Left lung (tissue), 10 donors: ENCODE measurements around the gene CFAP100. TPM values are rescaled to one million over a fixed set of nuclear protein-coding genes. Genes with fewer than 3 reads are reported as not detected.

ENCODE experiments used
- ATAC-seq: fragments of 200-7000 bp; cut with Tn5 transposase; one replicate; pipeline ENCODE4 v1.9.1; 2020; ENCODE audit warnings: moderate library complexity
- DNase-seq, 4 donors: peaks; one replicate each; pipeline ENCODE4 v3.0.0-alpha.2; 2013 to 2020
- H3K27ac ChIP-seq, 2 donors: fragments of 200-600 bp; sonication (generic) in 1 of 2; one replicate each; pipeline versions ENCODE4 v1.5.0 to v1.8.0; 2020 to 2021
- H3K27me3 ChIP-seq, 2 donors: fragments of 200-600 bp; sonication (generic) in 1 of 2; one replicate each; pipeline versions ENCODE4 v1.5.0 to v1.8.0; 2020 to 2021
- H3K36me3 ChIP-seq, 2 donors: fragments of 200-600 bp; sonication (generic) in 1 of 2; one replicate each; pipeline versions ENCODE4 v1.5.0 to v1.8.0; 2020 to 2021
- H3K4me1 ChIP-seq, 2 donors: fragments of 200-600 bp; one replicate each; pipeline ENCODE4 v1.8.0; 2021
- H3K4me3 ChIP-seq, 2 donors: fragments of 200-600 bp; sonication (generic) in 1 of 2; one replicate each; pipeline versions ENCODE4 v1.5.0 to v1.8.0; 2020 to 2021; ENCODE audit warnings: mild to moderate bottlenecking in 1 of 2
- H3K9me3 ChIP-seq, 2 donors: fragments of 200-600 bp; sonication (generic) in 1 of 2; one replicate each; pipeline versions ENCODE4 v1.5.0 to v1.8.0; 2020 to 2021
- intact Hi-C, 2 donors: fragments of 100-400 bp; cut with DNase I; formaldehyde crosslinking; loops; one replicate each; pipeline versions ENCODE4 v1.11.2 to v1.14.2; 2022
- polyA plus RNA-seq, 6 donors: library from polyadenylated mRNA; unstranded; fragments of 120-200 nt; gene quantifications; one replicate each; pipeline ENCODE4 v1.2.1, GENCODE V29; 2013; ENCODE audit not compliant: insufficient read length in 6 of 6
- total RNA-seq, 2 donors: library from RNA; stranded (reverse); fragmentation: NEBNext Ultra II Directional; extraction: Animal tissue kit (Norgen Biotek cat#: 25700); gene quantifications; one replicate each; pipeline ENCODE4 v1.2.1, GENCODE V29; 2021
- TF ChIP-seq, protein P1 (sequence below), 2 donors: fragments of 200-600 bp; sonication (generic) in 1 of 2; IDR thresholded peaks; one replicate each; pipeline versions ENCODE4 v1.5.0 to v1.8.0; 2021; ENCODE audit warnings: antibody characterized with exemption in 2 of 2
- donor health status: DM: no; HTN: yes; CAD: no.
- donor health status: DM: no; HTN: no; CAD: no.

The CFAP100 gene
- total and polyA plus RNA-seq, 8 donors: 1.0 to 8.2 (median 6.1) TPM; not detected in 1

DNA sequence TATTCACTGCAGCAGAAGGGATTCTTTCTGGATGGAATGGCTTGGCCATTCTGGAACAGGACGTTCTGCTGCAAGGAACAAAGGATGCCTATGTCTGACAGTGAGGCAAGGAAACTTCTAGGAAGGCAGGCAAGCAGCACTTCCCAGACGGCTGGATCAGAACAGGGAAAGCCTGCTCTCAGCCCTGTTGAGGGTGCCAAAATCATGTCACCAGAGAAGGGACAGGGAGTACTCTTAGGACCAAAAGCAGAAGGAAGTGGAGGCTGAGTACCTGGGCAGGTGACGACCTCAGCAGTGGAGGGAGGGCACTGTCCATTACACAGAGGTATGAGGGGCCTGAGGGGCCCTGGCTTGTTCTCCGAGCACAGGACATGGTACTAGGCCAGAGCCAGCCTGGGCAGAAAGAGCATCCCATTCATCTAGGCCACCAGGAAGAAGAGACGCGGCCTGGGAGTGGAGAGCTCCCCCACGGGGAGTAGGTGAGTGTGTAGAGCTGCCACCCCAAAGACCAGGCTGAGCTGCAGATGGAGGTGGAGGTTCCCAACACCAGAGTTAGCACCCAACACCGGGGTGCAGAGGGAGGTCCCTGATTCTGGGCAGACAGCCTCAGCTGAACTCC is 47.1 kb upstream of the CFAP100 start:
- intact Hi-C loops: no loop called here
- no peak overlapping the region for H3K27ac ChIP-seq
- H3K4me1 ChIP-seq: peaks cover 0 to 12% of the 10 kb centered on the region in 2 donors
- DNase-seq: peak in 2 of 4 donors; percentile 26 to 30
- no peaks in the 10 kb centered on the region for H3K27me3 ChIP-seq
- TF ChIP-seq, protein P1, sequence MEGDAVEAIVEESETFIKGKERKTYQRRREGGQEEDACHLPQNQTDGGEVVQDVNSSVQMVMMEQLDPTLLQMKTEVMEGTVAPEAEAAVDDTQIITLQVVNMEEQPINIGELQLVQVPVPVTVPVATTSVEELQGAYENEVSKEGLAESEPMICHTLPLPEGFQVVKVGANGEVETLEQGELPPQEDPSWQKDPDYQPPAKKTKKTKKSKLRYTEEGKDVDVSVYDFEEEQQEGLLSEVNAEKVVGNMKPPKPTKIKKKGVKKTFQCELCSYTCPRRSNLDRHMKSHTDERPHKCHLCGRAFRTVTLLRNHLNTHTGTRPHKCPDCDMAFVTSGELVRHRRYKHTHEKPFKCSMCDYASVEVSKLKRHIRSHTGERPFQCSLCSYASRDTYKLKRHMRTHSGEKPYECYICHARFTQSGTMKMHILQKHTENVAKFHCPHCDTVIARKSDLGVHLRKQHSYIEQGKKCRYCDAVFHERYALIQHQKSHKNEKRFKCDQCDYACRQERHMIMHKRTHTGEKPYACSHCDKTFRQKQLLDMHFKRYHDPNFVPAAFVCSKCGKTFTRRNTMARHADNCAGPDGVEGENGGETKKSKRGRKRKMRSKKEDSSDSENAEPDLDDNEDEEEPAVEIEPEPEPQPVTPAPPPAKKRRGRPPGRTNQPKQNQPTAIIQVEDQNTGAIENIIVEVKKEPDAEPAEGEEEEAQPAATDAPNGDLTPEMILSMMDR (IDR thresholded peaks at IDR 0.05): no peak
- H3K36me3 ChIP-seq: peaks cover 0 to 22% of the 10 kb centered on the region in 2 donors
- no peaks in the 10 kb centered on the region for H3K9me3 ChIP-seq
- no peak overlapping the region for H3K4me3 ChIP-seq
- ATAC-seq: no peak

DNA sequence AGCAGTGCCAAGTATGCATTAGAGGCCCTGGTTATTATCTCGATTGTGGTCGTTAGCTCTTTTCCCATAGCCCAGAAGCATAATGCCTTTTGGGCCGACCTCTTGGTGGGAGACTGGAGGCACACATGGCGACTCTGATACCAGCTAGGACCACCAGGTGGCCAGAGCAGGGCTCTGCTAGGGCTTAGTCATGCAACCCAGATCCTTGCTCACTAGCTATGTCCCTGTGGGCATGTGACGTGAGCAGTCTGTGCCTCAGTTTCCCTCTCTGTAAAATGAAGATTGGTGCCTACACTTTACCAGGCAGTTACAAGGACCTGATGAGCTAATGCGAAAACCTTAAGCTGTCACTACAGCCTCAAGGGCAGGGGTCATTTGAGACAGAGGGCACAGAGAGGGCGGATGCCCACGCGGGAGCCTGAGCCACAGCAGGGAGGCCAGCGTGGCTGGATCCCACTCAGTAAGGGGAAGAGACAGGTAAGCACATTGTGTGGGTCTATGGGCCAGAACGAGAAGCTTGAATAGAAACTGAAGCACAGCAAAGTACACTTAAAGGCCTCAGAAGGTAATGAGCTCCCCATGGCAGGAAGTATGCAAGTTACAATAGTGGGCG is 46.3 kb upstream of the CFAP100 start:
- Histone ChIP-seq H3K4me1 (peaks cover 4 to 16% of the 10 kb centered on the region in 2 donors), H3K27ac (no peak overlapping the region), H3K4me3 (no peak overlapping the region), H3K36me3 (peaks cover 0 to 22% of the 10 kb centered on the region in 2 donors), H3K27me3 (no peaks in the 10 kb centered on the region), H3K9me3 (no peaks in the 10 kb centered on the region)
- TF ChIP-seq, protein P1 (IDR thresholded peaks at IDR 0.05): no peak
- ATAC-seq (no peak), DNase-seq (peak in 1 of 4 donors; percentile 16)
- intact Hi-C loops: no loop called here

DNA sequence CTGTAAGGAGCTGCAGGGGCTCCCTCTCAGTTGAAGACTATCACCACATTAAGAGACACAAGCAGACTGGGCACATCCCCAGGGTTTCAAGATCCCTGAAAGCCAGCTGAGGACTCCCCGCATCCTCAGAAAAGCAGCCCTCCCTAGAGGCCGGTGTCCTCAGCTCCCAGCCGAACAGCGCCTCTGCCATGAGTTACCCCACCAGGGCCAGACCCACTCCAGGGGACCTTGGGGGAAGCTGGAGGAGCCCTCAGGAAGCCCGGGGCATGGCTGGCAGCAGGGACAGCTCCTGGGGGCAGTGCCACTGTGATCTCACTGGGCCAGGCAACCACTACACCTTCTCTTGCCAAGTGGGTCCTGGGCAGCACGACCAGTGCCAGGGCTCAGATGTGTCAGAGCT is 45.6 kb upstream of the CFAP100 start:
- Histone ChIP-seq H3K36me3 (peaks cover 0 to 22% of the 10 kb centered on the region in 2 donors), H3K4me1 (peaks cover 8 to 19% of the 10 kb centered on the region in 2 donors), H3K4me3 (no peak overlapping the region), H3K27ac (no peak overlapping the region), H3K9me3 (no peaks in the 10 kb centered on the region), H3K27me3 (peaks cover 0 to 4% of the 10 kb centered on the region in 2 donors)
- ATAC-seq (no peak), DNase-seq (peak in 2 of 4 donors; percentile 18 to 37)
- TF ChIP-seq, protein P1 (IDR thresholded peaks at IDR 0.05): no peak
- intact Hi-C loops: no loop called here

DNA sequence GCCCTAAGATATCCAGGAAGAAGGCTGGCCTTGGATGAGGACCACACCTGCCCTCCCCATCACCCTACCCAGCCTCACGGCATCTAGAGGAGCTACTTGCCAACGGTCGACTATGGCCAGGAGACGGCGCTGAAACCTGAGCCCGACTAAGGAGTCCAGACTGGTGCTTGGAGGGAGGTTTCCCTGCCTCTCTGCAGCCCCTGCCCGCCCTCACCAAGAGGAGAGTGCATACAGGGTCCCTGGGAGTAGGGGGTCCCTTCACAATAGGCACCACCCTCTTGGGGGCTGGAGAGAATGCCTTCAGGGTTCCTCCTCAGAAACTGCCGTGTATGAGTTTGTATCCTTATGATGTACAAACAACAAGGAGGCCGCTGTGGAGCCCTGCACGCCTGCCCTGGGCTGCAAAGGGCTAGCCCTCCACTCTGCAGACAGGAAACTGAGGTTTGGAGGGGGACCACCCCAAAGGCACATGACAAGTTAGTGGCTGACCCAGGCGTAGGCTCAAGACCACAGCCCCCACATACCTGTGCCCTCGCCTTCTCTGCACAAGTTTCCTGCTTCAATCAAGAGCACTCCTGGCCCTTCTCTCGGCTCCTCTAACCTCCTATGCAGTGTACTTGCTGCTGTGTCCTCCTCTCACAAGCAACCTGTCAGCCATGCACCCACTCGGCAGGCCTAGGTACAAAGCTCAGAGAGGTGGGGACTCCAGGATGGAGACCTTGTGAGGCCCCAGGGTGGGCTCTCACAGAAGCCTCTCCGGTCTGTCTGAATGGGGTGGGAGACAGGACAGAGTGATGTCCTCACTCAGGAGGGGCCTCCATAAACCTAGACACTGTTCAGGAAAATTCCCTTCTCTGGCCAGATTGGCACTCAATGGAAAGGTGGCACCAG is 44.9 kb upstream of the CFAP100 start:
- intact Hi-C loops: no loop called here
- peaks cover 16 to 25% of the 10 kb centered on the region in 2 donors for H3K4me1 ChIP-seq

More for the DNA sequence above, 44.9 kb upstream of the CFAP100 start:
- no peak overlapping the region for H3K4me3 ChIP-seq
- ATAC-seq (peak; percentile 2), DNase-seq (peak in 2 of 4 donors; percentile 32 to 54)
- peaks cover 0 to 12% of the 10 kb centered on the region in 2 donors for H3K27me3 ChIP-seq
- H3K9me3 ChIP-seq: no peaks in the 10 kb centered on the region
- no peak overlapping the region for H3K27ac ChIP-seq
- peaks cover 0 to 22% of the 10 kb centered on the region in 2 donors for H3K36me3 ChIP-seq
- TF ChIP-seq, protein P1 (IDR thresholded peaks at IDR 0.05): no peak
